ENCODE data around the gene AOPEP.

AOPEP gene

DNA sequence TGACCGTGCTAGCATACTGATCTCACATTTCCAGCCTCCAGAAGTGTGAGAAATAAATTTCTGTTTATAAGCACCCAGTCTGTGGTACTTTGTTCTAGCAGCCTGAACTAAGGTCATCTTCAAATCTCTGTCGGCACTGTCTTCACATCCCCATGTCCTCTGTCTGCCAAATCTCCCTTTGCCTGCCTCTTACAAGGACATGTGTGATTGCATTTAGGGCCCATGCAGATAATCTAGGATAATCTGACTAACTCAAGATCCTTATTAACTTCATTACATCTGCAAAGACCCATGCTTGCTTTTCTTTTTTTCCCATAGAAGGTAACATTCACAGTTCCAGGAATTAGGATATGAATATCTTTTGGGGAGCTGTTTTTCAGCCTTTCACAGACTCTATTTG lies 132.7 kb downstream of the AOPEP start:
- Histone ChIP-seq H2AFZ (no peak overlapping the region), H3K36me3 (ENCODE audit: control insufficient read depth, insufficient read depth, low read length) (no peaks in the 10 kb centered on the region), H3K27ac (no peak overlapping the region), H3K4me1 (no peaks in the 10 kb centered on the region), H3K4me3 (ENCODE audit: low read depth, low read length) (no peak overlapping the region), H3K79me2 (peaks cover 7% of the 10 kb centered on the region), H3K9me3 (ENCODE audit: control insufficient read depth, low read length) (no peaks in the 10 kb centered on the region), H3K4me2 (ENCODE audit: low read length) (no peak overlapping the region), H3K9ac (no peak overlapping the region), H3K27me3 (ENCODE audit: control insufficient read depth, insufficient read depth, low read length) (no peaks in the 10 kb centered on the region)
- TF ChIP-seq, protein P1, sequence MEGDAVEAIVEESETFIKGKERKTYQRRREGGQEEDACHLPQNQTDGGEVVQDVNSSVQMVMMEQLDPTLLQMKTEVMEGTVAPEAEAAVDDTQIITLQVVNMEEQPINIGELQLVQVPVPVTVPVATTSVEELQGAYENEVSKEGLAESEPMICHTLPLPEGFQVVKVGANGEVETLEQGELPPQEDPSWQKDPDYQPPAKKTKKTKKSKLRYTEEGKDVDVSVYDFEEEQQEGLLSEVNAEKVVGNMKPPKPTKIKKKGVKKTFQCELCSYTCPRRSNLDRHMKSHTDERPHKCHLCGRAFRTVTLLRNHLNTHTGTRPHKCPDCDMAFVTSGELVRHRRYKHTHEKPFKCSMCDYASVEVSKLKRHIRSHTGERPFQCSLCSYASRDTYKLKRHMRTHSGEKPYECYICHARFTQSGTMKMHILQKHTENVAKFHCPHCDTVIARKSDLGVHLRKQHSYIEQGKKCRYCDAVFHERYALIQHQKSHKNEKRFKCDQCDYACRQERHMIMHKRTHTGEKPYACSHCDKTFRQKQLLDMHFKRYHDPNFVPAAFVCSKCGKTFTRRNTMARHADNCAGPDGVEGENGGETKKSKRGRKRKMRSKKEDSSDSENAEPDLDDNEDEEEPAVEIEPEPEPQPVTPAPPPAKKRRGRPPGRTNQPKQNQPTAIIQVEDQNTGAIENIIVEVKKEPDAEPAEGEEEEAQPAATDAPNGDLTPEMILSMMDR (IDR thresholded peaks at IDR 0.05), result no peak

DNA sequence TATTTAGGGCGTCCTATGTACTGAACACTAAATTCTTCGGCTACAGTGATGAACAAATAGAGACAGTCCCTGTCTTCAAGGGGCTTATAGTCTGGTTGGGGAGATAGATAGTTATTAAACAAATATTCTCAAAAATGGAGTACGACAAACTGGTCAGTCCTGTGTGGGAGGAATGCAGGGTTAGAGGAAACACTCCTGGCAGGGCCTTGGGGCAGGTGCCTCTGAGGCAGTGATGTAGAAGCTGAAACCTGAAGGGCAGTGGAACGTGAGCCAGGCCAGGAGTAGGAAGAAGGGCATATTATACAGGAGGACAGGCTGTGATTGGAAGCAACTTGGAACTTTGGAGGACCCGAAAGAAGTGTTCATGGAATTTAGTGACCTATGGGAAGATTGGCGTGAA lies 133.4 kb downstream of the AOPEP start:
- Histone ChIP-seq H3K4me3 (ENCODE audit: low read depth, low read length) (no peak overlapping the region), H3K27ac (no peak overlapping the region), H3K27me3 (ENCODE audit: control insufficient read depth, insufficient read depth, low read length) (no peaks in the 10 kb centered on the region), H3K4me2 (ENCODE audit: low read length) (no peak overlapping the region), H3K9ac (no peak overlapping the region), H3K9me3 (ENCODE audit: control insufficient read depth, low read length) (no peaks in the 10 kb centered on the region), H3K4me1 (no peaks in the 10 kb centered on the region), H2AFZ (no peak overlapping the region), H3K36me3 (ENCODE audit: control insufficient read depth, insufficient read depth, low read length) (no peaks in the 10 kb centered on the region), H3K79me2 (peaks cover 7% of the 10 kb centered on the region)
- TF ChIP-seq, protein P1 (IDR thresholded peaks at IDR 0.05), result no peak

DNA sequence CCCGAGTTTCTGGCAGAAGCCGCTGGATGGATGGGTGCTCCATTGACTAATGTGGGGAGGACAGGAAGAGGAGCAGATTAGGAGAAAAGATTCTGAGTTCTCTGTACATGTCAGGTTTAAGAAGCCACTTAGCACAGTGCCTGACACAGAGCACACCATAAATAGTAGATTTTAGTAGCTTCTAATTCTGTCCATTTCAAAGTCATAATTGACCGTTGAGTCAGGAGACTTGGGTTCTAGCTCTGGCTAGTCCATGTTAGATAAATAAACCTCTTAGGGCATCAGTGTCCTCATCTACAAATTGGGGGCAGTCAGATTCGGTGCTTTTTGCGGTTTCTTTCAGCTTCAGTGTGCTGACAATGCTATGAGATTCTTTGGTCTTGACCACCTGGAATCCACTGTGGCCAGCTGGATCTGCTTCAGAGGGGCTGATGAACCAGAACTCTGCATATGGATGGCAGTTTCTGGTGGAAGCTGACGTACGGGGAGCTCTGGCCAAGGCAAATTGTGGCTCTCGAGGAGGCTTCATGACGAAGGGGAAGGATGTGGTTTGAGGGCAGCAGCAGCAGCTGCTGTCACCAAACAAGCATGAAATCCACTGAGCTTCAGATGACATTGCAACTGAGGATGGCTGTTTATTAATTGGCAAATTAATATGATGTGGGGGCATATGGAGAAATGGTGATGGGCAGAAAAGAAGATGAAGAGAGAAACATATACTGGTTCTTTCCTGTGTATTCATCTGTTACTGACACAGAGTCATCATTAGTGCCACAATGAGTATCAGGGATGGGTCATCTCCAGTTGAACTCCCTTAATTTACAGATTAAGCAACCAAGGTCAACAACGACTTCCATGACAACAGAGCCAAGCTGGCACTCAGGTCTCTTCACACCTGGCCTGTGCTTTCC lies 134.4 kb downstream of the AOPEP start:
- H3K4me3 ChIP-seq (ENCODE audit: low read depth, low read length), result no peak overlapping the region
- H3K36me3 ChIP-seq (ENCODE audit: control insufficient read depth, insufficient read depth, low read length), result no peaks in the 10 kb centered on the region
- no peaks in the 10 kb centered on the region for H3K9me3 ChIP-seq (ENCODE audit: control insufficient read depth, low read length)
- H3K27me3 ChIP-seq (ENCODE audit: control insufficient read depth, insufficient read depth, low read length), result no peaks in the 10 kb centered on the region
- no peak overlapping the region for H3K27ac ChIP-seq
- TF ChIP-seq, protein P1 (IDR thresholded peaks at IDR 0.05), result no peak
- no peak overlapping the region for H3K9ac ChIP-seq
- no peak overlapping the region for H2AFZ ChIP-seq
- peaks cover 7% of the 10 kb centered on the region for H3K79me2 ChIP-seq
- peaks cover 6% of the 10 kb centered on the region for H3K4me1 ChIP-seq
- no peak overlapping the region for H3K4me2 ChIP-seq (ENCODE audit: low read length)

DNA sequence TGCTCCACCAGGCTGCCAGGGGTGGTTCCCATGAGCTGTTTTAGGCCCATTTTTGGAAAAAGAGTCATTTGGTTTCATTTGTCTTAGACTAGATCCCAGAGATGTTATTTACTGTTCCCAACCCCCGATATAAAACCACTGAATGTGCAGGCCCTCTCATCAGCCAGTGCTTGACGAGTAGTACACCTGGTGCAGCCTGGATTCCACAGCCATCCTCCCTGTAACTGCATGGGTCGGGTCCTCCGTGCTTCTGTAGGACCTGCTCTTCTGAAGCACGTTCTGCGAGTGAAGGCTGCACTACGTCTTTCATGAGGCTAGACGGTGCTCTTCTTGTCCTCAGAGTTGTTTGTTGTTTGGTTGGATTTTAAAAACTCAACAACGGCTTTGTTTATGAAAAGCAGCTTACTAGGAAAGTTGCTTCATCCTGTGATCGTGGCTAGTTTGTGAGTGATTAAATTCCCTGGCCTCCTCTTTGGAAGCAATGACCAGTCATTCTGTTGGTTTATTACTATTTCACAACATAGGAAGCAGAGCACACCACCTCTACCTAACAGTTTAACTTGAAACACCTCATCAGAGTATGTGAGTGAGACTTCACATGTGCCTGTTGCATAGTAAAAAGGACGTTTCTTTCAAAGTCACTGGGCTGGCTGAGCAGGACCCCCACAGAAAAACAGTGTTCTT lies 135.2 kb downstream of the AOPEP start:
- H2AFZ ChIP-seq, result no peak overlapping the region
- no peaks in the 10 kb centered on the region for H3K9me3 ChIP-seq (ENCODE audit: control insufficient read depth, low read length)
- H3K27ac ChIP-seq, result no peak overlapping the region
- no peaks in the 10 kb centered on the region for H3K27me3 ChIP-seq (ENCODE audit: control insufficient read depth, insufficient read depth, low read length)
- H3K4me2 ChIP-seq (ENCODE audit: low read length), result no peak overlapping the region
- TF ChIP-seq, protein P1 (IDR thresholded peaks at IDR 0.05), result no peak
- H3K4me3 ChIP-seq (ENCODE audit: low read depth, low read length), result no peak overlapping the region
- peaks cover 13% of the 10 kb centered on the region for H3K4me1 ChIP-seq
- no peaks in the 10 kb centered on the region for H3K36me3 ChIP-seq (ENCODE audit: control insufficient read depth, insufficient read depth, low read length)
- H3K9ac ChIP-seq, result no peak overlapping the region
- H3K79me2 ChIP-seq, result peaks cover 7% of the 10 kb centered on the region
